Measurements from ENCODE around the gene CDYL2. TPM values are rescaled to one million over a fixed set of nuclear protein-coding genes. Genes with fewer than 3 reads are reported as not detected.

The CDYL2 gene
- total RNA-seq, 1 experiment from 2014 or later: under 0.01 TPM

GRCh38 chr16:80596507-80597207 lies 207.7 kb downstream of the CDYL2 start:
- no peak for DNase-seq (ENCODE audit: low read depth)

GRCh38 chr16:80594756-80595155 lies 209.6 kb downstream of the CDYL2 start:
- peak; percentile 15 for DNase-seq (ENCODE audit: low read depth)

DNA sequence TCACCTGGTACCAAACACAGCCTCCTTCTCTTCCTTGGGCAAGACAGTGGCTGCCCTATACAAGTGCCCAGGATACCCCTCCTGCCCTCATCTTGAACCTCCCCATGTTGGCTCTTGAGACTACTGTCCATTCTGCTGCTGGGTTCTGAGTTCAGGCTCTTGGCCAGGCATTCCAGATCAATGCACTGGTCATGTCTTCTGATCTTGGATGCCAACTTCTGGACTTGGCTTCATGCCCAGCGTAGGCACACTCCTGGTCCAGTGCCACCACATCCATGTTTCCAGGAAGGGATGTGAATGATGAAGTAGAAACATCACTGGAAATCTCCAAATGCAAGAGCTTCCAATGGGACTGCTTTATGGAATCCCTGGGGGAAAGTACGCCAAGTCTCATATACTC lies 212.1 kb downstream of the CDYL2 start:
- no peak for DNase-seq (ENCODE audit: low read depth)

DNA sequence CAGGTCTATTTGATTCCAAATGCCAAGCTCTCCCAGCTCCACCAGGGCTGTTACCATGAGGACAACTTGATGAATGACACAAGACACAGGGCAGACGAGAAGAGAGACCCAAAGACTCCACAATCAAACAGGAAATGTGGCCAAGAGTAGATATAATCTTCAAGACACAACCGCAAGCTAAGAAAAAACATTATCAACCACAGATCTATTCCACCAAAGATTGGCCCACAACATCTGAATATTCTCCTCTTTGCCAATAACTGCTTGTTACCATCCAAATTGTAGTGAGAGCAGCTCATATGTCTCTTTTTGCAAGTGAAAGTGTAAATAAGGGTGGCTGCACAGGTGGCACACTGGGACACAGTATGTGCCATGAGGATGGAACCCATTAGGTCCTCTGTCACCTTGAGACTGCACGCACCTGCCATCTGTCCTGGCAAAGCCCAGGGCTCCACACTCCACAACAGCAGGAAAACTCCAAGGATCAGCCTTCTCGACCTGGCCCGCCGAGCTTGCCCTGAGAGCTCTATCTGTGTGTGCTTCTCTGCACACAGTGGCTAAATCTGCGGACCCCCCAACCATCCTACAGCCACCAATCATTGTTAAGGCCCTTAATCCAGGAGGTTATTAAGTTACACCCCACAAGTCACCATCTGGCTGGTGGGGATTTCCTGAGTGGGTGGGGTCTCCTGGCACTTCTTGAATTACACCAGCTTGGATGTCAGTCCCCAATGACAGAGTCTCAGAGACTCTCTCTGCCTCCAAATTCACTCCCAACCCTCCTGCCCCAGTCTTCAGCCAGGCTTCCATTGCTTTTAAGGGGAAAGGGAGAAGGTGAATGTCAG lies 213.1 kb downstream of the CDYL2 start:
- DNase-seq (ENCODE audit: low read depth): no peak

DNA sequence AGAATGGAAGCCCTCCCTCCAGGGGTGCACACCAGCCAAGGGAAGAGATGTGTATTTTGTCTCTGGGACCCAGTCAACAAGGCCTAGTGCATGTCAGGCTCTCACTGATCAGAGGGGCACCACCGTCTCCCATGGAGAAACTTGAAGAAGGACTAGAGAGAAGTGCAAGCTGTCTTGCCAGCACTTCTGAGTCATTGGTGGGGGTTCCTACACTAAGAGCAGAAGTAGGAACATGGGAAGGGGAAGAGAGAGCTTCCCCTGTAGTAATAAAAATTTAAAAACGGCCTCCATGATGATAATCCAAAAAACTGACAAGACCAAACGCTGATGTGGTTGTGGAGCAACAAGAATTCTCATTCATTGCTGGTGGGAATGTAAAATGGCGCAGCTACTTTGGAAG lies 217.3 kb downstream of the CDYL2 start:
- no peak for DNase-seq (ENCODE audit: low read depth)

- DNase-seq (ENCODE audit: low read depth): no peak
Observed at GRCh38 chr16:80586476-80586875, 217.9 kb downstream of the CDYL2 start.

DNA sequence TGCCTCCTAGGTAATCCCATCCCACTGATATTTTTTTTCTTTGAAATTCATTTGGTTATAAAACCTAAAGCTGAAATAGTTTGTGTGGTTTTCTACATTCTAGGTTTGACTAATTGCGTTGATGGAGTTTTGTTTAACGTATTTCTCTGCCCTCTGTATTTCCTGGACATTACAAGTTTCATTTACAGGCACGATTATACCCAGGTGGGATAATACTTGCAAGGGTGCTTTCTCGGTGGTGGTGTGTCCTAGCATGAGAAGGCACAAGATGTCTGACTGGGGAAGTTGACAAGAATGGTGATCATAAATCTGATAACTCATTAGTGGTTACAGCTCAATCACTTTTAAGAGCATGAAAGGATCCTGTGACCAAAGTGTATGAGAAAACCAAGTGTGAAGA lies 218.6 kb downstream of the CDYL2 start:
- no peak for DNase-seq (ENCODE audit: low read depth)

DNA sequence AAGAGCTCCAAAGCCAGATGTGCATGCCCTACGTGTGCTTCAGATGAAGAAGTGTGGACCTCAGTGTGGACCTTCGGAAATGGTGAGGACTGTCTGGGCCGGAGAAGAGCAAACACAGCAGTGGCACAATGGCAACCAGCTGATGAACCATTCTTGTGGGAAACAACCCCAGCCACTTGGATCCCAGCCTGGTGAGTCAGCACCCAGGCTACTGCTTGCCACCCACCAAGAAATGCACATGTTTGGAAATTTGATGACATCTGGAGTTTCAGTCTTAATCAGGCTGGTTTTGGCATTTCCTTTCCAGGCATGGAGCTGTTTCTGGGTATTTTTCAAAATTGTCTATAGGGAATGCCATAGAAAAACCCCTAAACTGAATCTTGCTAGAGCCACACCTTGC lies 220.9 kb downstream of the CDYL2 start:
- peak; percentile 67 for DNase-seq (ENCODE audit: low read depth)

- peak; percentile 25 for DNase-seq (ENCODE audit: low read depth)
Observed at GRCh38 chr16:80580109-80580832, 224.1 kb downstream of the CDYL2 start.

DNA sequence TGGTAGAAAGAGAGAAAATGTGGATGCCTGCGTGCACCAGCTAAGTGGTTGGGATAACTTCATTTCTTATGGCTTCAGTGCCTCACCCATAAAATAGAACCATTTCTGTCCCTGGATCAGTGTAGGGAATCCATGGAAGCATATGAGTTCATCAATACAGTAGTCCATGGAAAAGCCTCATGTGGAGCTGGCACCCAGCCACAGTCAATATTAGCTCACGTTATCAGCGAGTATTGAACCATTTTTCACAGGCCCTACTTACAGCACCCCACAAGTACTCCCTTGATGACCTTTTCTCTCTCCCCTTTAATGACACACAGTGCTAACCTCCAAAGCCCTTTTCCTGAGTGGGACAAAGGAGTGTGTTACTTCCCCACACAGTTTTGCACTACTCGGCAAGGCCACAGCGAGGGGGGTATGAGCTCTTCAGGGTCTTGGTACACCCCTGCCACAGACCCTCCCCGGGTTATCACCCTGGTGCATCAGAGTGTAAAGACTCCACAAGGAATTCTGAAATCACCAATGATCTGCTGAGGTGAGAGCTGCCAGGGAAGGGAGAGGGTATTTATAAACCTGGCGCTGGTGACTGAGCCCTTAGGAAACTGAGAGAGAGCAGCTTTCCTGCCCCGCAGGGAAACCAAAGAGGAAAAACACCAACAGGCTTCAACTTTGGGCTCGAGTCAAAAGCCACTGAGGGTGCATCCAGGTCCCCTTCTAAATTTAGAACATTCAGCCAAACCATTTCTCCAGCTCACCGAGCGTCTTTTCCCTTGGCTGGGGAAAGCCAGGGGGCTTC lies 226.7 kb downstream of the CDYL2 start:
- DNase-seq (ENCODE audit: low read depth): no peak

DNA sequence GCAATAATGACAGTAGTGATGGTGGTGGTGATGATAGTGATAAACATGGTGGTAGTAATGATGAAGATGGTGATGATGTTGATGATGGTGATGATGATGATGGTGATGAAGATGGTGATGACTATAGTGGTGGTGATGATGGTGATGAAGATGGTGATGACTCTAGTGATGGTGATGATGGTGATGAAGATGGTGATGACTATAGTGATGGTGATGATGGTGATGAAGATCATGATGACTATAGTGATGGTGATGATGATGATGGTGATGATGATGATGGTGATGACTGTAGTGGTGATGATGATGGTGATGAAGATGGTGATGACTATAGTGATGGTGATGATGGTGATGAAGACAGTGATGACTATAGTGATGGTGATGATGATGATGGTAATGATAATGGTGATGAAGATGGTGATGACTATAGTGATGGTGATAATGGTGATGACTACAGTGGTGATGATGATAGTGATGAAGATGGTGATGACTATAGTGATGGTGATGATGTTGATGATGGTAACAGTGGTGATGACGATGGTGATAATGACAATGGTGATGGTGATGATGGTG lies 228.0 kb downstream of the CDYL2 start:
- DNase-seq (ENCODE audit: low read depth): no peak

DNA sequence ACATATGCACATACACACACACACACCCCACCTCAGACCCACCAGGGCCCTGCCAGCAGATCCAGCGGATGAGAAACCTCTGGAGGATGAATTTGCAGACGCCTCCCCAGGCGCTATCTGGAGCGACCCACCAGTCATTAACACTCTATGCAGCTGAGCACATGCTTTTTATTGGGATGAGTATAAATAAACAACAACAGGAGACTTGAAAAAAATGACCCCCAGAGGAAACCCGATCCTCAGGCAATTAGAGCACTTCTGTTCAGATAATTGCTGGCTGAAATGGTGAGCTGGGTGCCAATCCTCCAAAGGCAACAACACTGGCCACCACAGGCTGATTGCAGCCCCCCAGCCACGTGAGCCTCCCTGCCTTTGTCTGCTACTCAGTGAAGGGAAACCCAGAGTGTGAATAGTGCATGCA lies 230.7 kb downstream of the CDYL2 start:
- DNase-seq (ENCODE audit: low read depth): no peak

DNA sequence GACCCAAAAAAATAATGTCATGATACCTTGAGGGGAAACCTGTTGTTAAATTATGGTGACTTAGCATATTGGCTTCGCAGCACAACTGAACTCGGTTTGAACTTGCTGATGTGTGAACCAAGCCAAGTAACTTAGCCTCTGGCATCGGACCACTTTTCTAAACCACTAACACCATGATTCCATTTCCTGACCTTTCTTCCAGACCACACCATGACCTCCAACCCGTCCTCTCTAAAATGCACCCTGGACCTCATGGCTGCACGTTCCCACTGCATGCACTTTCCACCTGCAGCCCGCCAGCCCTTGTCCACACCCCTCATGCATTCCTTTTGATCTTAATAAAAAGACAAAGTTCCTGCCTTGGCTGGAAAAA lies 234.3 kb downstream of the CDYL2 start:
- DNase-seq (ENCODE audit: low read depth): peak; percentile 65

DNA sequence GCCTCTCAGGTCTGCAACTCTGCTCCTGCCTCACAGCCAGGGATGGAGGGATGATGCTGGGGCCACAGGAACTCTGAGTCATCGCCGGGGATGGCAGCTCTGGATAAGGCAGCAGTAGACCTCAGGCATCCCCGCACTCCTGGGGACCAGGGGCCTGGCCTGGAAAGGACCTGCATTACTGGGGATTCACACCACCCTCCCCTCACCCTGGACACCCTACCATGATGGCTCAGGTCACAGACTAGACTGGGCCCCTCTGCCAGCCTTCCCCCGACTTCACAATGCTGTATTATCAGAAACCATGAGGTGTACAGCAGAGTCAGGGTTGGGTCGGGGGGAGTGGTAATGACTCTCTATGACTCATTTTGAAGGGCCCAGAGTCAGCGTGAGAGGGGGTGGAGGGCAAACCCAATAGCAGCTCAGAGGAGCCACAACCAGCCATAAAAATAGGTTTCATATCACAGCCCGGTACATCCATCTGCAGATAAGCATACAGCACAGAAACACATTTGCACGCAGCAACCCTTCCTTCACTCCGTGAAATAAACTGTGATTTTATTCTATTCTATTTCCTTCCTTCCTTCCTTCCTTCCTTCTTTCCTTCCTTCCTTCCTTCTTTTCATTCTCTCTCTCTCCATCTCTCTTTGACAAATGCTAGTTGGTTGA lies 234.8 kb downstream of the CDYL2 start:
- DNase-seq (ENCODE audit: low read depth): peak; percentile 50

- DNase-seq (ENCODE audit: low read depth): no peak
Observed at GRCh38 chr16:80564394-80564793, 240.0 kb downstream of the CDYL2 start.

- DNase-seq (ENCODE audit: low read depth): no peak
Observed at GRCh38 chr16:80563066-80563465, 241.3 kb downstream of the CDYL2 start.

- DNase-seq (ENCODE audit: low read depth): no peak
Observed at GRCh38 chr16:80559369-80559768, 245.0 kb downstream of the CDYL2 start.

- no peak for DNase-seq (ENCODE audit: low read depth)
Observed at GRCh38 chr16:80557037-80557436, 247.4 kb downstream of the CDYL2 start.

DNA sequence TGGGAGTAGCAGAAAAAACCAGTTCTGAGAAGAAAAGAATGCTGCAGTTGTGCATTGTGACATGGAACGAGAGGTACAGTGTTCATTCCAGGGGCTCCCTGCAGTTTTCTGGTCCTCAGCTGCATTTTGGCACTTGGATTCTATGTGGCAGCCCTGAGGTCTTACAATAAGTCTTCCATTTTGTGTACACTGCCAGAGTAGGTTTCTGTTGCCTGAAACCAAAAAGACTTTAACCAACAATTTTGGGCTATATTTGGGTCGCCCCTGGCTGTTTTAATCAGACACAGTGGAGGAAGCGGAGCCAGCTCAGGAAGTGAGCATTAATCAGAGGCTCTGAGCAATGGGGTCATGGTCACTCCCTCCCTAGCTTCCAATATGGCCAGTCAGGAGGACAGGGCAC lies 247.9 kb downstream of the CDYL2 start:
- no peak for DNase-seq (ENCODE audit: low read depth)

- no peak for DNase-seq (ENCODE audit: low read depth)
Observed at GRCh38 chr16:80554033-80554432, 250.4 kb downstream of the CDYL2 start.

DNA sequence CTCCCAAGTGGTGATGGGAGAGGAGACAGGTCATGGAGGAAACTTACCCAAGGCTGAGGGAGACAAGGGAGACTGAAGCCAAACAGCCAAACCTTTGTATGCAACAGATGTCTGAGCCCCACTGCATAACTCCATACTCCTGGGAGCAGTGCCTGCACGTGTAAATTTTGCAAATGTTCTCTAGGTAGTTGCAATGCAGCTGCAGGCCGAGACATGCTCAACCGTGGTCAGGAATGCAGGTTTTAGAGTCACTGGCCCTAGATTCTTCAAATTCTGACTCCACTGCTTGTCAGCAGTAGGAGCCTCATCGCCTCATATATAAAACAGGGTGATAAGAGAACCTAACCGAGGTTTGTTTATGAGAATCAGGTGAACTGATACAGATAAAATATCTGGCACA lies 252.1 kb downstream of the CDYL2 start:
- DNase-seq (ENCODE audit: low read depth): no peak

Data from RPMI7951 (cell line).